K562 (cell line): ENCODE results near the gene ONECUT1. TPM values are rescaled to one million over a fixed set of nuclear protein-coding genes. Genes with fewer than 3 reads are reported as not detected.

Experiments
- ATAC-seq: fragments of 200-7000 bp; cut with Tn5 transposase; 3 replicates; pipeline ENCODE4 v1.9.1; 2020; ENCODE audit warnings: moderate library complexity
- BruUV-seq: library from RNA; stranded (reverse); fragments of 400-500 nt; replicated peaks from 2 replicates; lab custom pipeline; 2021; lab: Mats Ljungman, UMichigan
- CTCF ChIA-PET: fragments of 300-600 bp; formaldehyde crosslinking; extraction: SDS; loops from one replicate; lab custom pipeline; 2021; ENCODE audit warnings: low intra/inter-chr PET ratio; lab: Yijun Ruan, JAX
- POLR2A ChIA-PET: fragments of 300-600, 350-650 bp; sonication (Branson Sonifier 250); formaldehyde crosslinking; extraction: SDS; loops from one replicate; lab custom pipeline; 2021; ENCODE audit warnings: antibody characterized with exemption, inconsistent platforms; lab: Yijun Ruan, JAX
- DNase-seq, 4 experiments: peaks; one replicate each; pipeline versions ENCODE4 v3.0.0 to v3.0.0-alpha.2; 2011 to 2018; ENCODE audit warnings: low spot score in 3 of 4, mixed read lengths in 3 of 4; ENCODE audit errors: extremely low read depth in 1 of 4
- FAIRE-seq: peaks from 2 replicates; lab custom pipeline; 2011; peaks lifted over from hg19 to GRCh38; lab: Jason Lieb, UNC
- H2AFZ ChIP-seq: 2 replicates; pipeline ENCODE4 v1.6.0; 2011; ENCODE audit warnings: low read depth, low read length, control low read depth, inconsistent platforms
- H3K27ac ChIP-seq: fragments of 200-600 bp; 3 replicates; pipeline ENCODE4 v1.8.0; 2011; ENCODE audit warnings: low read depth, mild to moderate bottlenecking, control low read depth, inconsistent platforms, low read length, moderate library complexity, mixed read lengths; ENCODE audit errors: extremely low read depth
- H3K27me3 ChIP-seq, 2 experiments: fragments of 300-600 bp in 1 of 2; 2 replicates in 1 of 2; 3 replicates in 1 of 2; pipeline versions ENCODE4 v1.6.0 to v1.8.0; 2011; ENCODE audit warnings: inconsistent platforms in 2 of 2, low read length in 2 of 2, mild to moderate bottlenecking in 1 of 2, mixed read lengths in 1 of 2, moderate library complexity in 1 of 2; ENCODE audit not compliant: control insufficient read depth in 2 of 2, insufficient read depth in 2 of 2
- H3K36me3 ChIP-seq: fragments of 300-600 bp; 3 replicates; pipeline ENCODE4 v1.8.0; 2011; ENCODE audit warnings: mild to moderate bottlenecking, low read length, inconsistent platforms; ENCODE audit not compliant: control insufficient read depth, insufficient read depth
- H3K4me1 ChIP-seq, 2 experiments: fragments of 200-600 bp in 1 of 2; replicated peaks in 1 of 2; 2 replicates in 1 of 2; 3 replicates in 1 of 2; pipeline versions ENCODE4 v1.5.1 to v1.8.0; 2011; ENCODE audit warnings: inconsistent platforms in 2 of 2, low read length in 2 of 2, mild to moderate bottlenecking in 1 of 2, mixed read lengths in 1 of 2, moderate library complexity in 1 of 2; ENCODE audit not compliant: control insufficient read depth in 2 of 2, insufficient read depth in 2 of 2
- H3K4me2 ChIP-seq: 2 replicates; pipeline ENCODE4 v1.6.1; 2011; ENCODE audit warnings: low read length, control low read depth, inconsistent platforms, mixed read lengths; ENCODE audit not compliant: insufficient read depth
- H3K4me3 ChIP-seq: fragments of 200-600 bp; sonication (generic), shearing (Covaris generic); 2 replicates; pipeline ENCODE4 v1.5.1; 2016; ENCODE audit warnings: control low read depth, inconsistent platforms
- H3K79me2 ChIP-seq: fragments of 200-600 bp; 3 replicates; pipeline ENCODE4 v1.8.0; 2011; ENCODE audit warnings: low read length, inconsistent platforms; ENCODE audit not compliant: control insufficient read depth, insufficient read depth
- H3K9ac ChIP-seq, 2 experiments: 2 replicates each; pipeline versions ENCODE4 v1.6.0 to v1.6.1; 2011; ENCODE audit warnings: low read depth in 2 of 2, low read length in 2 of 2, control low read depth in 1 of 2, inconsistent platforms in 1 of 2, mild to moderate bottlenecking in 1 of 2, mixed read lengths in 1 of 2; ENCODE audit not compliant: insufficient read depth in 1 of 2
- H3K9me1 ChIP-seq: one replicate; pipeline ENCODE4 v1.6.0; 2011; ENCODE audit warnings: inconsistent platforms, mild to moderate bottlenecking, low read length, moderate library complexity; ENCODE audit not compliant: control insufficient read depth, insufficient read depth
- H3K9me3 ChIP-seq: replicated peaks from 2 replicates; pipeline ENCODE4 v1.5.1; 2011; ENCODE audit warnings: low read depth, low read length, inconsistent platforms; ENCODE audit not compliant: control insufficient read depth, insufficient read depth
- H4K20me1 ChIP-seq: replicated peaks from 2 replicates; pipeline ENCODE4 v1.6.1; 2011; ENCODE audit warnings: low read length, inconsistent platforms, mixed read lengths; ENCODE audit not compliant: control insufficient read depth, insufficient read depth
- BRF1 ChIP-seq: IDR thresholded peaks from 3 replicates; pipeline ENCODE4 v1.6.1; 2011; ENCODE audit warnings: borderline replicate concordance, mild to moderate bottlenecking; ENCODE audit not compliant: insufficient read length; ENCODE audit errors: extremely low read depth
- CTCF ChIP-seq, 3 experiments: IDR thresholded peaks in 2 of 3; conservative IDR thresholded peaks in 1 of 3; 2 replicates each; pipeline ENCODE4 v1.5.1; 2011 to 2012; ENCODE audit warnings: low read length in 3 of 3, mild to moderate bottlenecking in 3 of 3, control low read depth in 2 of 3, improper control_type of control experiment in 1 of 3, inconsistent platforms in 1 of 3, low read depth in 1 of 3, mixed read lengths in 1 of 3, moderate library complexity in 1 of 3; ENCODE audit not compliant: insufficient read depth in 2 of 3
- MTA3 ChIP-seq: fragments of 450-650 bp; formaldehyde crosslinking; IDR thresholded peaks from 2 replicates; pipeline ENCODE4 v1.6.1; 2017; ENCODE audit warnings: mild to moderate bottlenecking, borderline replicate concordance
- ZNF695 ChIP-seq: fragments of 450-650 bp; formaldehyde crosslinking; IDR thresholded peaks from 2 replicates; pipeline ENCODE4 v1.4.0; 2020; ENCODE audit warnings: mild to moderate bottlenecking, moderate library complexity
- WGBS: fragments of 100-300 bp; shearing (Covaris generic); methylation state at CpG from one replicate; pipeline ENCODE4 v1.1.6; 2016; ENCODE audit warnings: low coverage, mixed read lengths; ENCODE audit not compliant: insufficient coverage; ENCODE audit errors: missing lambda C conversion rate; 5-methylcytosine and 5-hydroxymethylcytosine counted together
- in situ Hi-C: fragments of 300-500 bp; cut with MboI; formaldehyde crosslinking; loops from 4 replicates; pipeline ENCODE4 v1.15.0; 2018; ENCODE audit warnings: inconsistent platforms, mixed read lengths
- intact Hi-C: fragments of 100-400 bp; cut with micrococcal nuclease; formaldehyde crosslinking; loops from 2 replicates; pipeline ENCODE4 v1.14.2; 2022
- polyA plus RNA-seq, 8 experiments: library from polyadenylated mRNA; depleted of rRNA in 4 of 8; stranded (reverse) in 5 of 8; unstranded in 3 of 8; fragments of >200 nt; fragmentation: Nextera tagmentation in 2 of 8; fragmentation: Illumina TruSeq in 1 of 8; extraction: Ambion mirVana in 2 of 8; extraction: Trizol in 1 of 8; gene quantifications; 2 replicates each; pipeline versions ENCODE4 v1.2.1 to v1.2.3, GENCODE V29; 2011 to 2014; ENCODE audit warnings: inconsistent platforms in 1 of 8, missing spikeins in 1 of 8
- total RNA-seq, 7 experiments: library from RNA; depleted of rRNA in 6 of 7; stranded (reverse); fragments of >200 nt in 6 of 7; fragmentation: Illumina TruSeq in 2 of 7; extraction: Trizol in 2 of 7; gene quantifications; 2 replicates each; pipeline versions ENCODE4 v1.2.1 to v1.2.3, GENCODE V29; 2011 to 2021; ENCODE audit warnings: low replicate concordance in 1 of 7
- TF ChIP-seq, protein P1 (sequence below): fragments of 150-350 bp; IDR thresholded peaks from 2 replicates; pipeline ENCODE4 v1.6.1; 2014; ENCODE audit warnings: low read depth, mild to moderate bottlenecking, low read length, borderline replicate concordance

ONECUT1 gene
- total and polyA plus RNA-seq, 9 of the 15 experiments (the other 6 are each of a cell fraction or from before 2014, with no cell fraction given), result not detected

GRCh38 chr15:52759969-52760368, 30.2 kb downstream of the ONECUT1 start:
- intact Hi-C loops (no loop called here), in situ Hi-C loops (no loop called here)
- Histone ChIP-seq H3K4me3 (no peak overlapping the region), H3K27ac (no peak overlapping the region), H3K27me3 (no peaks in the 10 kb centered on the region), H2AFZ (no peak overlapping the region), H3K9me3 (no peaks in the 10 kb centered on the region), H3K9me1 (no peaks in the 10 kb centered on the region), H3K9ac (no peak overlapping the region), H4K20me1 (no peaks in the 10 kb centered on the region), H3K4me1 (no peaks in the 10 kb centered on the region), H3K79me2 (no peaks in the 10 kb centered on the region), H3K4me2 (no peak overlapping the region), H3K36me3 (no peaks in the 10 kb centered on the region)
- POLR2A ChIA-PET, result interaction anchor here (0.6 kb wide), 1 partner anchor 36 kb away, joined by 4 read pairs; no protein-coding TSS in a partner anchor
- peak; percentile 37 for FAIRE-seq
- peak; percentile 68 for ATAC-seq
- TF ChIP-seq CTCF (IDR thresholded peaks at IDR 0.05 in 2 of 3, conservative IDR thresholded peaks at IDR 0.05 in 1 of 3; ENCODE audit: insufficient read depth in 2 of 3, low read depth in 1 of 3, low read length in 3 of 3) (peak; percentile 5 to 35 (median 23); a peak in 2 of 6 replicates), ZNF695 (CRISPR knock-in tag) (no peak), MTA3 (no peak), BRF1 (no peak)
- TF ChIP-seq, protein P1, sequence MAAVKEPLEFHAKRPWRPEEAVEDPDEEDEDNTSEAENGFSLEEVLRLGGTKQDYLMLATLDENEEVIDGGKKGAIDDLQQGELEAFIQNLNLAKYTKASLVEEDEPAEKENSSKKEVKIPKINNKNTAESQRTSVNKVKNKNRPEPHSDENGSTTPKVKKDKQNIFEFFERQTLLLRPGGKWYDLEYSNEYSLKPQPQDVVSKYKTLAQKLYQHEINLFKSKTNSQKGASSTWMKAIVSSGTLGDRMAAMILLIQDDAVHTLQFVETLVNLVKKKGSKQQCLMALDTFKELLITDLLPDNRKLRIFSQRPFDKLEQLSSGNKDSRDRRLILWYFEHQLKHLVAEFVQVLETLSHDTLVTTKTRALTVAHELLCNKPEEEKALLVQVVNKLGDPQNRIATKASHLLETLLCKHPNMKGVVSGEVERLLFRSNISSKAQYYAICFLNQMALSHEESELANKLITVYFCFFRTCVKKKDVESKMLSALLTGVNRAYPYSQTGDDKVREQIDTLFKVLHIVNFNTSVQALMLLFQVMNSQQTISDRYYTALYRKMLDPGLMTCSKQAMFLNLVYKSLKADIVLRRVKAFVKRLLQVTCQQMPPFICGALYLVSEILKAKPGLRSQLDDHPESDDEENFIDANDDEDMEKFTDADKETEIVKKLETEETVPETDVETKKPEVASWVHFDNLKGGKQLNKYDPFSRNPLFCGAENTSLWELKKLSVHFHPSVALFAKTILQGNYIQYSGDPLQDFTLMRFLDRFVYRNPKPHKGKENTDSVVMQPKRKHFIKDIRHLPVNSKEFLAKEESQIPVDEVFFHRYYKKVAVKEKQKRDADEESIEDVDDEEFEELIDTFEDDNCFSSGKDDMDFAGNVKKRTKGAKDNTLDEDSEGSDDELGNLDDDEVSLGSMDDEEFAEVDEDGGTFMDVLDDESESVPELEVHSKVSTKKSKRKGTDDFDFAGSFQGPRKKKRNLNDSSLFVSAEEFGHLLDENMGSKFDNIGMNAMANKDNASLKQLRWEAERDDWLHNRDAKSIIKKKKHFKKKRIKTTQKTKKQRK, result no peak
- WGBS, result 0% methylated on average over 6 of the region's 6 CpGs
- no peak for DNase-seq
- BruUV-seq, result no TSS peak
- CTCF ChIA-PET, result no interaction called here
